ENCODE results near the gene PRND.
"Not testable (repeated sequence)": the region's sequence is repeated elsewhere in the genome, so short reads cannot be mapped to it uniquely, and the experiment has no call there.

The PRND gene

GRCh38 chr20:4709261-4710105 lies 12.2 kb upstream of the PRND start:
- DNase-seq, result no peak

GRCh38 chr20:4710106-4710475 lies 11.6 kb upstream of the PRND start:
- no peak for DNase-seq

GRCh38 chr20:4711511-4711910 lies 10.2 kb upstream of the PRND start:
- no peak for DNase-seq

GRCh38 chr20:4713401-4713800 lies 8.3 kb upstream of the PRND start:
- DNase-seq, result no peak

GRCh38 chr20:4714818-4715217 lies 6.9 kb upstream of the PRND start:
- DNase-seq, result no peak

GRCh38 chr20:4717816-4718570 lies 3.7 kb upstream of the PRND start:
- DNase-seq, result peak in 1 of 2 experiments; percentile 21

- DNase-seq, result no peak
Observed at GRCh38 chr20:4719190-4719589, 2.5 kb upstream of the PRND start.

GRCh38 chr20:4720041-4720976 lies 1.4 kb upstream of the PRND start:
- peak; percentile 62 to 72 for DNase-seq

GRCh38 chr20:4720977-4721349 lies 746 bp upstream of the PRND start:
- DNase-seq, result no peak

GRCh38 chr20:4722571-4722970 lies 862 bp downstream of the PRND start:
- no peak for DNase-seq

GRCh38 chr20:4722993-4723392 lies 1.3 kb downstream of the PRND start:
- DNase-seq, result no peak

- DNase-seq, result not testable (repeated sequence)
Observed at GRCh38 chr20:4723553-4723952, 1.8 kb downstream of the PRND start.

- DNase-seq, result no peak
Observed at GRCh38 chr20:4724459-4725262, 3.0 kb downstream of the PRND start.

- no peak for DNase-seq
Observed at GRCh38 chr20:4725263-4725550, 3.5 kb downstream of the PRND start.

GRCh38 chr20:4726710-4727397 lies 5.1 kb downstream of the PRND start:
- no peak for DNase-seq

- no peak for DNase-seq
Observed at GRCh38 chr20:4728120-4728760, 6.5 kb downstream of the PRND start.

- DNase-seq, result no peak
Observed at GRCh38 chr20:4729265-4729664, 7.6 kb downstream of the PRND start.

GRCh38 chr20:4730780-4731179 lies 9.1 kb downstream of the PRND start:
- peak in 1 of 2 experiments; percentile 16 for DNase-seq

- no peak for DNase-seq
Observed at GRCh38 chr20:4736875-4737274, 15.2 kb downstream of the PRND start.

GRCh38 chr20:4737857-4738627 lies 16.3 kb downstream of the PRND start:
- no peak for DNase-seq

Data from NCI-H446 (cell line).